HEK293T (cell line): Measurements from ENCODE around the gene CAPN11.

Experiments used
- CTCF ChIA-PET: fragments of 350-600 bp; formaldehyde crosslinking; extraction: SDS; loops from one replicate; lab custom pipeline; 2021; ENCODE audit warnings: antibody characterized with exemption, inconsistent platforms; lab: Yijun Ruan, JAX
- POLR2A ChIA-PET: fragments of 350-600 bp; formaldehyde crosslinking; extraction: SDS; loops from one replicate; lab custom pipeline; 2020; ENCODE audit warnings: antibody characterized with exemption, inconsistent platforms; lab: Yijun Ruan, JAX
- DNase-seq: peaks from one replicate; pipeline ENCODE4 v3.0.0; 2012; ENCODE audit warnings: mixed read lengths; ENCODE audit errors: extremely low spot score
- ARNT ChIP-seq: fragments of 450-650 bp; IDR thresholded peaks from 2 replicates; pipeline ENCODE4 v1.6.1; 2017; ENCODE audit warnings: mild to moderate bottlenecking
- BHLHE40 ChIP-seq: fragments of 450-650 bp; IDR thresholded peaks from 2 replicates; pipeline ENCODE4 v1.6.1; 2016; ENCODE audit warnings: mild to moderate bottlenecking, moderate library complexity, borderline replicate concordance
- CTBP1 ChIP-seq: fragments of 450-650 bp; IDR thresholded peaks from 2 replicates; pipeline ENCODE4 v1.6.1; 2016; ENCODE audit warnings: borderline replicate concordance
- ELF4 ChIP-seq: fragments of 450-650 bp; IDR thresholded peaks from 2 replicates; pipeline ENCODE4 v1.6.1; 2017; ENCODE audit warnings: antibody characterized with exemption
- FOXA1 ChIP-seq: fragments of 450-650 bp; IDR thresholded peaks from 2 replicates; pipeline ENCODE4 v1.6.1; 2016; ENCODE audit warnings: mild to moderate bottlenecking
- FOXK2 ChIP-seq: fragments of 450-650 bp; IDR thresholded peaks from 2 replicates; pipeline ENCODE4 v1.6.1; 2016; ENCODE audit warnings: mild to moderate bottlenecking
- FOXM1 ChIP-seq: fragments of 450-650 bp; IDR thresholded peaks from 2 replicates; pipeline ENCODE4 v1.6.1; 2017; ENCODE audit warnings: mild to moderate bottlenecking, borderline replicate concordance
- HDGF ChIP-seq: fragments of 450-650 bp; IDR thresholded peaks from 2 replicates; pipeline ENCODE4 v1.6.1; 2017; ENCODE audit warnings: antibody characterized with exemption, borderline replicate concordance
- L3MBTL2 ChIP-seq: fragments of 450-650 bp; conservative IDR thresholded peaks from 2 replicates; pipeline ENCODE4 v1.6.1; 2016; ENCODE audit warnings: mild to moderate bottlenecking
- LEF1 ChIP-seq: fragments of 450-650 bp; IDR thresholded peaks from 2 replicates; pipeline ENCODE4 v1.6.1; 2017; ENCODE audit warnings: mild to moderate bottlenecking, borderline replicate concordance
- NFRKB ChIP-seq: fragments of 450-650 bp; IDR thresholded peaks from 2 replicates; pipeline ENCODE4 v1.6.1; 2016; ENCODE audit warnings: mild to moderate bottlenecking, moderate library complexity
- PKNOX1 ChIP-seq: fragments of 450-650 bp; IDR thresholded peaks from 2 replicates; pipeline ENCODE4 v1.6.1; 2016
- SP1 ChIP-seq: fragments of 450-650 bp; IDR thresholded peaks from 2 replicates; pipeline ENCODE4 v1.6.1; 2017
- SUZ12 ChIP-seq: fragments of 450-650 bp; IDR thresholded peaks from 2 replicates; pipeline ENCODE4 v1.6.1; 2016; ENCODE audit warnings: mild to moderate bottlenecking
- TARDBP ChIP-seq: fragments of 450-650 bp; IDR thresholded peaks from 2 replicates; pipeline ENCODE4 v1.6.1; 2016
- ZNF384 ChIP-seq: fragments of 450-650 bp; IDR thresholded peaks from 2 replicates; pipeline ENCODE4 v1.6.1; 2016

The CAPN11 gene

GRCh38 chr6:44161997-44162338 is 3.3 kb downstream of the CAPN11 start:
- no peak for DNase-seq
- CTCF ChIA-PET, result interaction anchor here (1.0 to 3.3 kb wide), 4 partner anchors 8 to 93 kb away, joined by 3 to 21 read pairs (median 4); no protein-coding TSS in a partner anchor
- no peak for TF ChIP-seq HDGF
- TF ChIP-seq CTBP1, result no peak
- TF ChIP-seq L3MBTL2, result no peak
- no peak for TF ChIP-seq SP1
- no peak for TF ChIP-seq BHLHE40
- TF ChIP-seq LEF1, result no peak
- no peak for TF ChIP-seq PKNOX1
- POLR2A ChIA-PET, result interaction anchor here (1.6 to 3.0 kb wide), 2 partner anchors 61 to 85 kb away, joined by 3 to 16 read pairs; partner anchors contain the start of genes HSP90AB1 and SLC29A1

GRCh38 chr6:44162876-44163625 is 4.4 kb downstream of the CAPN11 start:
- CTCF ChIA-PET, result interaction anchor here (0.6 to 3.3 kb wide), 3 partner anchors 10 to 92 kb away, joined by 3 to 21 read pairs (median 3); no protein-coding TSS in a partner anchor
- TF ChIP-seq BHLHE40, result no peak
- TF ChIP-seq ZNF384, result no peak
- TF ChIP-seq CTBP1, result no peak
- POLR2A ChIA-PET, result interaction anchor here (1.6 to 3.0 kb wide), 2 partner anchors 60 to 84 kb away, joined by 3 to 16 read pairs; partner anchors contain the start of genes HSP90AB1 and SLC29A1
- no peak for DNase-seq

- no peak for TF ChIP-seq LEF1
- no peak for DNase-seq
- CTCF ChIA-PET, result no interaction called here
- POLR2A ChIA-PET, result no interaction called here
Observed at GRCh38 chr6:44166116-44166515, 7.5 kb downstream of the CAPN11 start.

- DNase-seq, result no peak
- ChIA-PET CTCF (no interaction called here), POLR2A (no interaction called here)
- no peak for TF ChIP-seq ARNT
- no peak for TF ChIP-seq BHLHE40
- TF ChIP-seq LEF1, result no peak
- TF ChIP-seq FOXK2, result no peak
- TF ChIP-seq SP1, result no peak
- no peak for TF ChIP-seq HDGF
- no peak for TF ChIP-seq FOXA1
- TF ChIP-seq TARDBP, result no peak
- TF ChIP-seq L3MBTL2, result no peak
- TF ChIP-seq ELF4, result no peak
- no peak for TF ChIP-seq SUZ12
- no peak for TF ChIP-seq CTBP1
- TF ChIP-seq FOXM1, result no peak
- no peak for TF ChIP-seq ZNF384
- TF ChIP-seq PKNOX1, result no peak
- TF ChIP-seq NFRKB, result no peak
Observed at GRCh38 chr6:44166591-44167184, 8.1 kb downstream of the CAPN11 start.

GRCh38 chr6:44167567-44167966 is 8.9 kb downstream of the CAPN11 start:
- DNase-seq, result no peak
- ChIA-PET CTCF (no interaction called here), POLR2A (no interaction called here)
- TF ChIP-seq ELF4 (no peak), NFRKB (no peak), HDGF (no peak), L3MBTL2 (no peak), CTBP1 (no peak), BHLHE40 (no peak), FOXA1 (no peak), ZNF384 (no peak)

GRCh38 chr6:44169154-44169553 is 10.5 kb downstream of the CAPN11 start:
- no peak for TF ChIP-seq PKNOX1
- no peak for TF ChIP-seq NFRKB
- TF ChIP-seq ZNF384, result no peak
- TF ChIP-seq FOXK2, result no peak
- TF ChIP-seq FOXA1, result no peak
- no peak for TF ChIP-seq SP1
- no peak for DNase-seq
- POLR2A ChIA-PET, result interaction anchor here (1.1 to 1.6 kb wide), 3 partner anchors 50 to 77 kb away, joined by 4 to 7 read pairs (median 5); partner anchors contain the start of gene HSP90AB1
- CTCF ChIA-PET, result interaction anchor here (0.7 to 1.2 kb wide), 3 partner anchors 68 to 144 kb away, joined by 3 to 5 read pairs (median 3); partner anchors contain the start of gene AARS2
